Prostate gland (tissue), 2 donors: ENCODE data around the gene TNK2.
A peak's percentile ranks its signal among the peaks of the same experiment; 100 is the strongest.

Source experiments
- POLR2A ChIP-seq: fragments of 450-650 bp; IDR thresholded peaks from one replicate; pipeline ENCODE4 v1.6.1; 2016; ENCODE audit warnings: antibody characterized with exemption, mild to moderate bottlenecking
- POLR2AphosphoS5 ChIP-seq: sonication (generic); formaldehyde crosslinking; IDR thresholded peaks from one replicate; pipeline ENCODE4 v1.6.1; 2017; ENCODE audit warnings: antibody characterized with exemption
- TF ChIP-seq, protein P1 (sequence below), 4 experiments: fragments of 200-600 bp in 2 of 4; fragments of 450-650 bp in 2 of 4; sonication (generic) in 2 of 4; IDR thresholded peaks; 1 replicate in 3 of 4; 2 replicates in 1 of 4; pipeline ENCODE4 v1.5.1; 2016 to 2019; ENCODE audit warnings: antibody characterized with exemption in 4 of 4, mild to moderate bottlenecking in 2 of 4, moderate library complexity in 2 of 4

DNA sequence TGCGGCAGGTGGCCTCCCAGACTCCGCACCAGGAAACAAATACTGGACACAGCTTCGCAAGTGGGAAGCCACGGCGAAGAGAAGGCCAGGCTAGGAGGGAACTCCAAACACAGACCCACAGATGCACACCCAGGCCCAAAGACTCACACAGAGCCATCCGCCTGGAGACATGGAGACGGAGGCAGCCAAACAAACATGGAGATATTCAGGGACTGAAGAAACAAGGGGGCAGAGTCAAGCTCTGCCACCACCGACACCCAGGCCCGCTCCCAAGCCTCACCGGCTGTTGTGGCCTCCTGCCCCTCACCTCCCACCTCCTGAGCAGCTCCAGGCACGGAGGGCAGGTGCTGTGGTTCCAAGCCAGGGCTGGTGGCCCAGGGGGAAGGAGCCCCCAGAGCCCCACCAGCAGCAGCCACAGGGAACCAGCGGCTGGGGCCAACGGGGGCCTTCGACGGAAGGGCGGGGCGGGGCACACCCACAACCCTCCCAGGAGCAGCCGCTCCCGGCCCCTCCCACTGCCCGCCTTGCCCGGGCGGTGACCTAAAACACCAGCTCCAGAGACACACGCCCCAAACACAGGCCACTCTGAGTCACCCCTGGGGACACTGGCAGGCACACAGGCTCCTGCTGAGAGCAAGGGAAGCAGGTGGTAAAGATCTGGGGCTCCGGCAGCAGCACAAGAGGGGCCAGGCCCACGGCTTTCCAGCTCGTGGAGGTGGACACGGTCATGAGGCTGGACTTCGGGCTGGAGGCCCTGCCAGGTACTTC lies 31.9 kb downstream of the TNK2 start:
- peak; percentile 21 for TF ChIP-seq POLR2A
- TF ChIP-seq, protein P1, sequence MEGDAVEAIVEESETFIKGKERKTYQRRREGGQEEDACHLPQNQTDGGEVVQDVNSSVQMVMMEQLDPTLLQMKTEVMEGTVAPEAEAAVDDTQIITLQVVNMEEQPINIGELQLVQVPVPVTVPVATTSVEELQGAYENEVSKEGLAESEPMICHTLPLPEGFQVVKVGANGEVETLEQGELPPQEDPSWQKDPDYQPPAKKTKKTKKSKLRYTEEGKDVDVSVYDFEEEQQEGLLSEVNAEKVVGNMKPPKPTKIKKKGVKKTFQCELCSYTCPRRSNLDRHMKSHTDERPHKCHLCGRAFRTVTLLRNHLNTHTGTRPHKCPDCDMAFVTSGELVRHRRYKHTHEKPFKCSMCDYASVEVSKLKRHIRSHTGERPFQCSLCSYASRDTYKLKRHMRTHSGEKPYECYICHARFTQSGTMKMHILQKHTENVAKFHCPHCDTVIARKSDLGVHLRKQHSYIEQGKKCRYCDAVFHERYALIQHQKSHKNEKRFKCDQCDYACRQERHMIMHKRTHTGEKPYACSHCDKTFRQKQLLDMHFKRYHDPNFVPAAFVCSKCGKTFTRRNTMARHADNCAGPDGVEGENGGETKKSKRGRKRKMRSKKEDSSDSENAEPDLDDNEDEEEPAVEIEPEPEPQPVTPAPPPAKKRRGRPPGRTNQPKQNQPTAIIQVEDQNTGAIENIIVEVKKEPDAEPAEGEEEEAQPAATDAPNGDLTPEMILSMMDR (IDR thresholded peaks at IDR 0.05): no peak
- TF ChIP-seq POLR2AphosphoS5: no peak
